Measurements from ENCODE around the gene FCN2.

The FCN2 gene

DNA sequence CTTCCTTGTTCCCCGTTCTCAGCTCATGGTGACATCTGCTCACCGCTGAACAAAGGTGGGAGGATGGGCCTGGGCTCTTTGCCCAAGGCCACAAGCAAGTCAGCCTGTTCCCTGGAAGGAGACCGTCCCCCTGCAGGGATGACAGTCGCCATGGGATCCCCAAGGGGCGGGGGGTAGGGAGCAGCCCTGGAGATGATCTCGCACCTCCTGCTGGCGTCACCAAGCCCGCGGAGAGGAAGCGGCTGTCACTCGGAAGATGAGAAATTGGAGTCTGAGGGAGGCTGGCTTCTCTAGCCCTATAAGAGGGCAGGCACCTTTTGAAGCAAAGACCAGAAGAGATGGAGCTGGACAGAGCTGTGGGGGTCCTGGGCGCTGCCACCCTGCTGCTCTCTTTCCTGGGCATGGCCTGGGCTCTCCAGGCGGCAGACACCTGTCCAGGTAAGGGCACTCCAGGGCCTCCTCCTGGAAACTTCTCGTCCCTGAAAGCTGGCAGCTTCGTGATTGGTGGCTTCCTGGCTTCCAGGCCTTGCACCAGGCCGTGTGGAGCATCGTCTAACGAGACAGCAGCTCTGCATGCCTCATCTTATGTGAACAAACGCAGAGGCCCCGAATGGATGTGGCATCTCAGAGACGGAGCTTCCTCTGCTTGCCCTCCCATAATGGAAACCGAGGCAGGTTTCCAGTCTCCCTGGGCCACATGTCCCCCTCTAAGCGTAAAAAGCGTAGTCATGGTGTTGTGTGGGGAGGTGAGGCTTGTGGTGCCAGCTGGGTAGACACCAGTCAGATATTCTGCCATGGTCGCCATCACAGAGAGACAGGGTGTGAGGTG is at the start of gene FCN2:
TSS of gene FCN2 (plus strand) at position 327 of the 829 bp plus-strand sequence. CDS start at position 339, 12 bp downstream.
- no peak for DNase-seq

DNA sequence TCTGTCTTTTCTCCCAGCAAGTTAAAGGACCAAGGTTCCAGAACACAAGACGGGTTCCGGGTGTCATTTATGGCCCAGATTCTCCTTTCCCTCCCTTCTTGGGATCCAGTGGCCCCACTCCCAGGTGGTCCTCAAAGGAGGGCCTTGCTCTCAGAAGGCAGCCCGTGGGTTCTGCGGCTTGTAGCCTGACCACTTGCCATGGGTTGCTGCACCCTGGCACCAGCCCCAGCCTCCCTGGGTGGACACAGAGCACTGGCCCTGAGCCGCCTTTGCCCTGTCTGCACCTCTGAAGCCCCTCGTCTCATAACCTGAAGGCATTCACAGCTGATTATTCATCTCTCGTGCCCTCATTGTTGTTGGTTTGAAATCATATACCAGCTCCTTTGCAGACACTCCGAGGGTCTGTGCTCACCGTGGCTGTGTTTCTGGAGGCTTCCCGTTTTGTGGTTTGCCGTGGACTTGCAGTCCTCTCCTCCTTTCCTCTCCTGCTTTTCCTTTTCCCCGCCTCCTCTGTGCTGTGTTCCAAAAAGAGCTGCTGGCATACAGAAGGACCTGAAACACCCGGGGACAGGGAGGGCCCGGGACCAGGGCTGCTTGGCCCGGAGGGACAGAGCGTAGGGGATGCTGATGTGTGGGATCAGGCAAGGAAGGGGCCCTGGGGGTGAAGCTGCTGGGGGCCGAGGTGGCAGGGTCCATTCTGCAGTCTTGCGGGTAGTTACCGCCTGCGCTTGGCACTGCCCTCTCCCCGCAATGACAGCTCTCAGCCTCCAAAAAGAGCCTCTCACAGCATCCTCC is 49.5 kb upstream of the FCN2 start:
- DNase-seq = no peak

DNA sequence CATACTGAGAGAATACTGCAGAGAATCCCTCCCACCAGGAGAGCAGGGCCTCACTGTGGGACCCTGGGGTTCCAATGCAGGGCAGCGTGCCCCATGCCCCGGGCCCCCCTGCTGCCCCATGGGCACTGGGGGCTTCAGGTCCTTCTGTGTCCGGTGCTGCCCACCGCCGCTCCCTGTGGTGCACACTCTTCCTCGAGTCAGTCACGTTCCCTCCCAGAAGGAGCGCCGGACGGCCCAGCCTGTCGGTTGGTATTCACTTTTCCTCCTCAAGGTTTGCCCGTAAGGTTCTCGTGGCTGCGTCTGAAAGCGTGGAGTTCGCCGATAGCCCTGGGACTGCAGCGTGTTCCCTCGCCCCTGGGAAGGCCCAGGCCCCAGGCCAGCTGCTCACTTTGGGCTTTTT is 48.1 kb upstream of the FCN2 start:
- DNase-seq = no peak

DNA sequence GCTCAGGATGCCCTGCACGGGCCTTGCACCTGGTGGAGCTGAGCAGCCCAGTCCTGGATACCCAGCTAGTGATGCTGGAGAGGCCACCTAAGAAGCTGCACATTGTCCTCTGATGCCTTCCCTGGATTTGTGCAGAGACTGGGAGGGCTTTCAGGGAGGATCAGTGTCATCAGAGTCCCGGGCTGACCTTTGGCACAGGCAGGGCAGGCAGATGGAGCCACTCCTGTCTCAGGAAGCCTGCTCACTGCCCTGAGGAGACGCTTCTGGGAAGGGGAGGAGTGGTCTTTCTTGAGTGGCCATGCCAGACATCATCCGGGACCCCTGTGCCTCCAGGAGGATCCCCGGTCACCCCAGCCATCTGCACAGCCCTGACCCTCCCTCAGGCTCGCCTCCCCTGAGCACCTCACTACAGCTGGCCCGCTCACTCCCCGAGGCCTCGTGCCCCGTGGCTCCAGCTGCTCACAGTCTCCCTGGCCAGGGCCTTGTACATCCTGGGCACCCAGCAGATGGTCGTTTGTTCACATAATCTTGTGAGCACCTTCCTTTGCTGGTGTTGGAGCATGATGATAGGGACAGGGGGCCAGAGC is 47.2 kb upstream of the FCN2 start:
- no peak for DNase-seq

DNA sequence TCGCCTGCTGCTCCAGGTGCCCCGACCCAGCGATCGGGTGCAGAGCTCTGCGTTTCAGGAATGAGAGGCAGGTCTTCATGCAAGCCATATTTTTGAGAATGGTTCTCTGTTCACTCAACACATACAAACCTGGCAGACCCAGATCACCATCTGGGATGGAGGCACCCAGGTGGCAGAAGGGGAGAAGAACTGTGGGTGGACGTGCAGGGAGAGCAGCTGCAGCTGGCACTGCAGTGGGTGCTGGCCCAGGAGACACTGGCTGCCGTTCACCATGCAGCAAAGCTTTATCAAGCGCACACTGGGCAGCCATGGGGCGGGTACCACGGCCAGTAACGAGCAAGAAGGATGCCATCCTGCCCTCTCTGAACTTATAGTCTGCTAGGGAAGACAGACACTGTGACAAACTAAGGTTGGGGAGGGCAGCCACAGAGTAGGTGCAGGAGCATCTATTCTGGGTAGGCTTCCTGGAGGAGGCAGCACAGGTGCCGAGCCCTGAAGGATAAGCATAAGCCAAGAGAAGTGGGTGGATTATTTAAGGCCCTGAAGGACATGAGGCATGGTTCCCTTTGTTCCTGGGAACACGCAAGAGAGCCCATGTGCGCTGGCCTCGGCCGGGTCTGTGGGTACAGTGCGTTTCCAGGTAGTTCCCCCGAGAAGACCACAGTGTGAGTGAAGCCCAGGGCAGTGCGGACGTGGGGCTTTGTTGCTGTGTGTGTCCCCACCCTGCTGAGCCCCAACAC is 46.2 kb upstream of the FCN2 start:
- peak in 10 of 58 donors; percentile 9 to 70 (median 26) for DNase-seq

DNA sequence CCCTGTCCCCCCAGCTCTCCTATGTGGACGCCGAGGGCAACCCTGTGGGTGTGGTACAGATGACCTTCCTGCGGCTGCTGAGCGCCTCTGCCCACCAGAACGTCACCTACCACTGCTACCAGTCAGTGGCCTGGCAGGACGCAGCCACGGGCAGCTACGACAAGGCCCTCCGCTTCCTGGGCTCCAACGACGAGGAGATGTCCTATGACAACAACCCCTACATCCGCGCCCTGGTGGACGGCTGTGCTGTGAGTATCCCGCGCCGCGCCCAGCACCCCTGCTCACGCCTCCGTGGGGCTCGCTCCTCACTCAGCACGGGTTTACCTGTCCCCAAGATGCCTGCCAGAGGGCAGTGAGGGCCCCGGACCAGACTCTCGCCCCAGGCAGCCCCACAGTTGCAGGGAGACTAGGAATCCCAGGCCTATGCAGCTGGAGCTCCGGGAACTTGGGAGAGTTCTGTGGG is 45.6 kb upstream of the FCN2 start:
- no peak for DNase-seq

DNA sequence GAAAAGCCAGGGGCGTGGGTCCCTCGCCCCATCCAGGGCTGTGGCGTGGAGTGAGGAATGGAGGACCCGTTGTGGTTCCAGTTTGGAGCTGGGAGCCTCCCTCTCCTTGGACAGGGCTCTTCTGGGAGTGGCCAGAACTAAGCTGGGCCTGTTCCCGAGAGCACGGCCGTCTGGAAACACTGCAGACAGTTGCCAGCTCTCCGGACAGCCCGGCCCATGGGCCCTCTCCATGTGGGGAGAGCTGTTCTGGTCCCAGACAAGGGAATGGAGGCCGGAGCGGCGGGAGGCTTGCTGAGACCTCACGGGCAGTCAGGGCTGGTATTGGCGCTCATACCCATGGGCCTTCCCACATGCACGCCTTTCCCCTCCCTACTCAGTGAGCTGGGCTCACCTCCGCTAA is 45.2 kb upstream of the FCN2 start:
- no peak for DNase-seq

DNA sequence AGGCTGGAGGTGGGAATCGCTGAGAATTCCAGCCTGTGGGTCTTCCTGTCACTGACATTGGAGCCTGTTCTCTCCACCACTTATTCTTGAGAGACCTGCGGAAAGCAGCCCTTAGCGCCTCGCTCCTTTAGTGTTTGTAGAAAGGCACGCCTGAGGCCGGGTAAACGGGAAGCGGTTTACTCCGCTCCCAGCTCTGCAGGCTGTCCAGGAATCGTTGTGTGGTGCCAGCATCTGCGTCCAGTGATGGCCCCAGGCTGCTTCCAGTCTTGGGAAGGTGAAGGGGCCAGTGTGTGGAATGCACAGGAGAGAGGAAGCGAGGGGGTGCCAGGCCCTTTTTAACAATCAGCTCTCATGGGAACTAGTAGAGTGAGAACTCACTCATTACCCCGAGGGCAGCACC is 44.6 kb upstream of the FCN2 start:
- no peak for DNase-seq

DNA sequence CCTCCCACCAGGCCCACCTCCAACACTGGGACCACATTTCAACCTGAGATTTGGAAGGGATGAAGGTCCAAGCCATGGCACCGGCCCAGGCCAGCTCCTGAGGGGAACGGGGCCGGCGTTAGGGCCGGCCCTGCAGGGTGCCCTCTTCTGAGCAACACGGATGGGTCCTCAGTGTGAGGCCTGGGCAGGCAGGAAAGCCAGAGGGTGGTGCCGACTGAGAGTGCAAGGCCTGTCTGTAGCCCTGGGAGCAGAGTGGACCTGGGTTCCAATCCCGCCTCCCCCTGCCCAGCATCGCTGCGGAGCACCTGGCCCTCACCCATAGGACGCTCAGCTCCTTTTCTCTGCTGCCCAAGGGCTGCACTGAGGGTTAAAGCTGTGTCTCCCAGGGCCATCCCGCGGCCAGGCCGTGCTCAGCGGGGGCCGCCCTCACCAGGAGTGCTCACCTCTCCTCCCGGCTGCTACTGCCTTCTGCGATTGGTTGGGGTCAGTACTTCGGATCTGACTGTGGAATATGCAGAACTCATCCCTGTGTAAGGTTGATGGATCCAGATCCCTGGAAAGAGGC is 44.1 kb upstream of the FCN2 start:
- no peak for DNase-seq

DNA sequence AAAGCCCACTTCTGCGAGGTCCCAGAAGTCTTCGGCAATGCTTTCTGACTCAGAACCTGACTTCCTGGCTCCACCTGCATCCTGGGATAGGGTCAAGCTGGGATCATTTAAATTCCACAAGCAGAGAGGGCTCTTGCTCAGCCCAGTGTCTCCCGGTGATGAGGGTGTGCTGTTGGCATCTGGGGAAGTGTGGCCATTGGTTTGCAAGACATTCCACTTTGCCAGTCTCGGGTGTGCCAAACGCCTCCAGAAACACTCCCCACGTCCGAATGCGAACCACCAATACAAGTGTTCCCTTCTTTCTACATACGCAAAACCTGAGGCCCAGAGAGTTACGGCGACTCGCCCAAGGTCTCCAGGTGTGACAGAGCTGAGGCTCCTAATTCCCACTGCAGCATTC is 43.1 kb upstream of the FCN2 start:
- DNase-seq = no peak

DNA sequence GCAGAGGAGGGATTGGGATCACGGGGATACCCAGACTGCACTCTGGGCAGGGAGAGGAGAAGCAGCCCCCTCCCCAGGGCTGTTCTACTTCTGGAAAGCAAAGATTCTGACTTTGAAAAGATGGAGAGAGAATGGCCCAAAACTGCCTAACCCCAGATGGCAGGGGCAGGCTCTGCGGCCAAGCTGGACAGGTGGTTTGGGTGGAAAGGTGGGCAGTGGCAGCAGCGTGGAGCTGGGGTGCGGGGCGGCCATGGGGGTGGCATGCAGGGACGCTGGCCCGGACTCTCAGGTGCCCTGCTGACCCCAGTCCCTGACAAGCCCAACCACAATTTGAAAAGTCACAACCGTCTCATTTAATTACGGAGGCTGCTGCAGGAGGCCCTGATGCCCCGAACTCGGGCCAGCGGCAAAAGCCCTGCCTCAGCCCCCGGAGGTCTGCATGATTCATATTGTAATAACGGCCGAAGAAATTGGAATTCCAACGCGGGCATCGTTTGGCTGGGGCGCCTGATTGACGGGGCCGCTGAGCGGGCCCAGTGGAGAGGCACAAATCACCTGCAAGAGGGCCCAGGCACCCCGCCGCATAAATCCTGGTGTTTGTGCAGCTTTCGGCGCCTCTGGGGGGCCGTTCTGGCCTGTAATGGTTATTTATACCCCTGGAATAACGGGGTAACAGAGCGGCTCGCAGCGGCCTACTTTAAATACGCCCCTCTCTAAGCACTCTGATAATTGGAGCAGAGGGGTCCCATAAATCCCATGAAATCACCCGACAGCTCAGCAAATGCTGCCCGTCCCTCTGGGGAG is 41.8 kb upstream of the FCN2 start:
- no peak for DNase-seq

DNA sequence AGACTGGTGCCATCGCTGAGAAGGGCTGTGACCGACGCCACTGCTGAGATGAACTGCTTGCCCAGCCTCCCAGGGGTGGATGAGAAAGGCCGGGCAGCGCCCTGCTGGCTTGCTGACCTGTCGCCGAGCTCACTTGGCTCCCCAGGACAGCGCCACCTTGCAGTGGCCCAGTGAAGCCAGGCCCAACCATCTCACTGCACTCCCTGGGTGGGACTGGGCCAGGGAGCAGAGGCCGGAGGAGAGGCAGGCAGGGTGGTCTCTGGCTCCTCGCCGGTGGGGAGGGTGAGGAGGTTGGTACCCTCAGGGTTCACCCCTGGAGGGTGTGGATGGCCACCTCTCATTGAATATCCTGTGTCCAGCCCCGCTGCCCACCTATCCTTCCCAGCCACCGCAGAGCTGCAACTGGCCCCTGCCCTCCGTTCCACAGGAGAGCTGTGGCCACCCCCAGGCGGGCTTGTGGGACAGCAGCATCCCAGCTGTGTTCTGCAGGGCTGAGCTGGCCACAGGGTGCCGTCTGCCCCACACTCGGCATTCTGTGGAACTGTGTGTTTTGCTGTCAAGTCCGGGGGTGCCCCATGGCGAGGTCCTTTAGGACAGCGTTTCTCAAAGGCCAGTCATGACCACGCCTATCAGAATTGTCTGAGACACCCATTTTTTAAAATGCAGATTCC is 41.0 kb upstream of the FCN2 start:
- no peak for DNase-seq

DNA sequence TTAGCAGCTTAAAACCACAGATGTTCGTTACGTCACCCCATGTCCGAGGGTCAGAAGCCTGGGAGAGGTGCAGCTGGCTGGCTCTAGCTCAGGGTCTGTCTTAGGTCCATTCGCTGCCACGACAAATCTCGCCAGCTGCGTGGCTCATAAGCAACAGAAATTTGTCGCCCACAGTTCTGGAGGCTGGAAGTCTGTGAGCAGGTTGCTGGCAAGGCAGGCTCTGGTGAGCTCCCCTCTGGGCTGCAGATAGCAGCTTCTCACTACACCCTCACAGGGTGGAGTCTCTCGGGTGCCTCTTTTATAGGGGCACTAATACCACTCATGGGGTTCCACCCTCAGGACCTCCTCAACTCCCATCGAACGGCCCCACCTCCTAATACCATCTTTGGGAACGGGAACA is 40.1 kb upstream of the FCN2 start:
- DNase-seq = no peak

DNA sequence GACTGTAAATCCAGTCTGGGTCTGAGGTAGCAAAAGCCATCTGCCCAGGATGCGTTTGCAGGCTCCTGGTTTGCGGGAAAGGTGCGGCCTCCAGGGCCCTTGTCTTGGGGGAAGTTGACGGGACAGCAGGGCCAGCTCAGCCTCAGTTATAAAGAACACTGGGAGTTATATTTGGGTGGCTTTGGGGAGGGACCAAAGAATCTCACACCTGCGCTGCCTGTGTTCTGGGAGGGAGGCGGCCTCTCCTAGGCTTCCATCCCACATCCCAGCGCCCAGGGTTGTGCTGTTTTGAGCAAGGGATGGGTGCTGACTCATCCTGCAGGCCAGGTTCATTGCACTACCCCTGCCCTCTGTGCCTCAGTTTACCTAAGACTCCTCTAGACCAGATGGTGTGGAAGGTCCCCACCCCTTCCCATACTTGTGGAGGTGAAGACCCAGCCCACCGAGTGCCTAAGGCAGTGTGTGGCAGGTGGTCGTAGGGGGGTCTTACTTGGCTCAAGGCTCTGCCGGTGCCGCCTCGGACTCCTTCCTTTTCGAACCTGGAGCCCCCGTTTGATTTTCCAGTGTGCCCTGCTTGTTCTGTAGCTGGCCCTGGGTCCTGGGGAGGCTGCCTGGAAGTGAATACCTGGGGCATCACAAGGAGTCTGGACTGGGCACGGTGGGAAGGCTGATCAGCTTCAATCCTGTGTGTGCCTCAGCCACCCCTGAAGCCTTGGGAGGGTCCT is 39.3 kb upstream of the FCN2 start:
- DNase-seq = no peak

DNA sequence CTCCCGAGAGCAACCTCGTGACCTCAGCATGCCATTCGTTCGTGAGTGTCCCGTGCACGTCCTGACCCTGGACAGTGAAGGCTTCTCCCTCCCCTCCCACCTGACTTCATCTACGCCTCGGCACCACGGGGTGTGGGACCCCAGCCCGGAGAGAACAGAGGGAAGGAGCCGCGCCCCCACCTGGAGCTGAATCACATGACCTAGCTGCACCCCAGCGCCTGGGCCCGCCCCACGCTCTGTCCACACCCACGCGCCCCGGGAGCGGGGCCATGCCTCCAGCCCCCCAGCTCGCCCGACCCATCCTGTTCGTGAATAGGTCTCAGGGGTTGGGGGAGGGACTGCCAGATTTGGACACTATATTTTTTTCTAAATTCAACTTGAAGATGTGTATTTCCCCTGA is 38.3 kb upstream of the FCN2 start:
- DNase-seq = no peak

DNA sequence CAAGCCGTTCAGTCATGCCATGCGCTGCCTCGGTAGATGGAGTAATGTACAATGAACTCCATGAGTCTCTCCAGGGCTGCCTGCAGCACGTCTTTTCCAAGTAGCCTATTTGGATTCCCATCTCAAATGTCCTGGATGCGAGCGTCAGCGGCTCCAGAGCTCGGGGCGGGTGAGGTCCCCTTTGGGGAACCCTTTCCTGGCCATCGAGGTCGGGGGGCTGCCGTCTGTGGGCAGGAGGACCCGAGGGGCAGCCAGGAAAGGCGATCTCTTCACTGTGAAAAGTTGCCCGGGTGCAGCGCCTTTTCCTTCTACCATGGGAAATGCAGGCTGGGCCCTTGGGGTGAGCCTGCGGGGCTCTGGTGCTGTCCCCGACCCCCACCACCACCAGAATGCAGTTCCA is 36.9 kb upstream of the FCN2 start:
- DNase-seq = no peak

DNA sequence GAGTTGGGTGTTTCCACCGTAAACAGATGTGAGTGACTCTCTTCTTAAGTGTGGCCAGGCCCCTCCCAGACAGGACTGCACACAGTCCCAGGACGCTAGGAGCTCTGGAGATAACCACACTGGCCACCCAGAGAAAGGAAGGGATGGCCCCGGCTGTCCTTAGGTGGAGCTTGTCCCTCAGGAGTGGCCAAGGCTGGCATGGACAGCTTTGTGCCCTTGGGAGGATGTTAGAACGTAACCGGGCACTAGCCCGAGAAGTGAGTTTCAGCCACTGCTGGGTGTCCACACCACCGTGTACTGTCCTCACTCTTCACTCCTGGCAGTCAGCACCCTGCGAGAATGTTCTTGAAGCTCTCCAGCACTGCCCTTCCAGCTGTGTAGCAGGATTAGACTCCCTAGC is 35.8 kb upstream of the FCN2 start:
- DNase-seq = no peak

DNA sequence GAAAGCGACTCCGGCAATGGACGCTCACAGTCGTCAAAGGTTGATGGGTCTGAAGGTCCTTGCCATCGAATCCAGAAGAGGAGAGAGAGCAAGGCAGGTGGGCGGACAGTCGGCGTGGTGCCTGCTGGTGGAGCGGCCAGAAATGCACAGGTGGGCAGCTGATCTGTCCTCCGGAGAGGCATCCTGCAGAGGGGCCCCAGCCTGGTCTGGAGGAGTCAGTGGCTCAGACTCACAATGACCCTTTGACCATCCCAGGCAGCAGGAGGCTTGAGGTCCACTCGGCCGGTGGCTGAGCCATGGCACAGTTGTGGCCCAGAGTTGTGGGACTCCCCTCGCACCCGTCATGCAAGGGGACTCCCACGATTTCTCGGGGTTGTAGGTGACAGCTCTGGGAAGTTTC is 34.4 kb upstream of the FCN2 start:
- no peak for DNase-seq

DNA sequence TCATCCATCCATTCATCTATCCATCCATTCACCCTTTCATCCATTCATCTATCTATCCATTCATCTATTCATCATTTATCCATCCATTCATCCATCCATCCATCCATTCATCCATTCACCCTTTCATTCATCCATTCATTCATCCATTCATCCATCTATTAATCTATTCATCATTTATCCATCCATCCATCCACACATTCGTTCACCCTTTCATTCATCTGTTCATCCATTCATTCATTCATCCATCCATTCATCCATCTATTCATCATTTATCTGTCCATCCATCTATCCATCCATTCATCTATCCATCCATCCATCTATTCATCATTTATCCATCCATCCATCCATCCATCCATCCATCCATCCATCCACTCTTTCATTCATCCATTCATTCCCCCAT is 33.9 kb upstream of the FCN2 start:
- DNase-seq = no peak

Data from anterior cingulate cortex (tissue), 58 donors.